ENCODE data around the gene FAM83D. TPM values are rescaled to one million over a fixed set of nuclear protein-coding genes. Genes with fewer than 3 reads are reported as not detected.

Gene FAM83D
- 55.3 to 72.1 TPM (median 65.2 TPM) in 5 replicates for total RNA-seq (2022; extraction: Qiagen RNA extraction)

GRCh38 chr20:38926142-38926933 lies at the start of gene FAM83D:
Gene FAM83D, plus strand, starts transcription at chr20:38926417. Its CDS starts 26 bp downstream, at chr20:38926443.

GRCh38 chr20:38962044-38962927 lies 36.1 kb downstream of the FAM83D start, which contains the start of gene DHX35:
Gene DHX35, plus strand, starts transcription at chr20:38962344. Its CDS starts 24 bp downstream, at chr20:38962368.

Other genes with a start within 250 kb of the FAM83D start
- not detected in 5 replicates for gene SLC32A1, start 201.9 kb upstream of the FAM83D start, total RNA-seq (2022; extraction: Qiagen RNA extraction)
- gene ACTR5, start 178.0 kb upstream of the FAM83D start, total RNA-seq (2022; extraction: Qiagen RNA extraction) = 8.9 to 10.2 TPM (median 9.4 TPM) in 5 replicates
- gene PPP1R16B, start 120.7 kb upstream of the FAM83D start, total RNA-seq (2022; extraction: Qiagen RNA extraction) = 0.11 to 0.22 TPM (median 0.15 TPM) in 5 replicates
- gene DHX35, start 35.9 kb downstream of the FAM83D start, total RNA-seq (2022; extraction: Qiagen RNA extraction) = 6.4 to 8.3 TPM (median 7.3 TPM) in 5 replicates

Data from A549 treated with Mapracorat at 1 μM for 4 hours (cell line).